ENCODE data around the gene SHROOM3. TPM values are rescaled to one million over a fixed set of nuclear protein-coding genes. Genes with fewer than 3 reads are reported as not detected.

SHROOM3 gene
- total RNA-seq, 1 experiment from 2014 or later = 27.6 TPM

DNA sequence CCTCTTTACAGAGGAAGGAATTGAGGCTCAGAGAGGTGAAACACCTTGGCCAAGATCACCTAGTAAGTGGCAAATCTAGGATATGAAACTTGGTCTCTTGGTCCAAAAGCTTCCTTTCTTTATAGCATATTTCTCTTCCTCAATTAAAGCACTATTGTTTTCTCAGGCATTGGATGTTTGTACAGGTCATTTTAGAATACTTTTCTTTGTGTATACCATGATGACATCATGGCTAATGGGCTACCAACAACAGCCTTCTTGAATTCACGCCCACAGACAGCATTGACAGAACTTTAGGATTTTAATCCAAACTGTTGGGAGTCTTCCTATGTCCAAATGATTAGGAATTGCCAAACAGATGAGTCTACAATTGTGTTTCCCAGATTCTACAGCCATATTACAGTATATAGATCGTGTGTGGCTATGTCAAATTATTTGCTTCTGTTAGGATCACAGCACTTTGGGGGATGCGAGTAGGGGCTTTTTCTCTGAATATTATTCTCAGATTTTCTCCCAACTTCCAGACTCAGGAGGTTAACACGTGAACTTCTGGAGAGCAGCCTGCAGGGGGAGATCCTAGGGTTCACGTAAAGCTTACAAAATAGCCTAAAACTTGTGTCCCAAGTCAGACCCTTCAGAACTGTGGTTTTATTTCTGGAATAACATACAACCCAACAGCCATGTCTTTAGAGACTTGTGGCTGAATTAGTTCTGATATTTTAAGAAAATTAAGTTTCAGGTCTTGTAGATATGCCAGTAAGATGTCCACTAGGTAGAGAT, 191.8 kb downstream of the SHROOM3 start:
- Histone ChIP-seq H3K56ac (ENCODE audit: insufficient read length, low read depth, low read length) (no peak overlapping the region), H3K4me2 (ENCODE audit: insufficient read depth, insufficient read length, low read length) (no peak overlapping the region), H4K5ac (ENCODE audit: insufficient read length, low read depth, low read length) (no peak overlapping the region), H4K91ac (ENCODE audit: insufficient read length, low read depth, low read length) (no peak overlapping the region), H3K4me1 (ENCODE audit: insufficient read depth, low read length) (peaks cover 8% of the 10 kb centered on the region), H2BK12ac (ENCODE audit: insufficient read length, low read depth, low read length) (no peak overlapping the region), H3K9ac (ENCODE audit: extremely low read depth, insufficient read length, low read length) (no peak overlapping the region), H2BK15ac (ENCODE audit: low read depth, low read length) (no peak overlapping the region), H3K27ac (ENCODE audit: insufficient read length, low read depth, low read length) (no peak overlapping the region), H2AK5ac (ENCODE audit: insufficient read length, low read length) (no peak overlapping the region), H2BK5ac (ENCODE audit: insufficient read length, low read length) (no peak overlapping the region), H2BK20ac (ENCODE audit: low read depth, low read length, poor library complexity, severe bottlenecking) (no peak overlapping the region), H2AFZ (ENCODE audit: low read length) (no peak overlapping the region), H3K4ac (ENCODE audit: low read depth, low read length) (no peak overlapping the region), H3K23me2 (ENCODE audit: insufficient read length, low read depth, low read length, poor library complexity, severe bottlenecking) (no peaks in the 10 kb centered on the region), H3K79me1 (ENCODE audit: insufficient read depth, low read depth, low read length, poor library complexity, severe bottlenecking) (no peaks in the 10 kb centered on the region), H3K9me3 (ENCODE audit: control insufficient read depth, low read depth, low read length) (no peaks in the 10 kb centered on the region), H3K18ac (ENCODE audit: insufficient read length, low read depth, low read length) (no peak overlapping the region), H3K27me3 (ENCODE audit: insufficient read depth, low read length) (no peaks in the 10 kb centered on the region), H3T11ph (ENCODE audit: low read length) (no peak overlapping the region), H2BK120ac (ENCODE audit: low read depth, low read length, poor library complexity, severe bottlenecking) (no peak overlapping the region), H3K23ac (ENCODE audit: insufficient read length, low read depth, low read length) (no peak overlapping the region), H4K20me1 (ENCODE audit: control insufficient read depth, insufficient read depth, insufficient read length) (no peaks in the 10 kb centered on the region), H3K14ac (ENCODE audit: insufficient read depth, low read length) (no peak overlapping the region), H4K8ac (replicated peaks; ENCODE audit: insufficient read length, low read depth, low read length) (no peak overlapping the region), H3K79me2 (ENCODE audit: insufficient read depth, low read length) (no peaks in the 10 kb centered on the region)
- no peaks in the 10 kb centered on the region for H3K9me3 Mint-ChIP-seq
- H3K36me3 Mint-ChIP-seq (ENCODE audit: insufficient read depth in 1 of 3, low read depth in 3 of 3) = no peaks in the 10 kb centered on the region
- TF ChIP-seq, protein P1, sequence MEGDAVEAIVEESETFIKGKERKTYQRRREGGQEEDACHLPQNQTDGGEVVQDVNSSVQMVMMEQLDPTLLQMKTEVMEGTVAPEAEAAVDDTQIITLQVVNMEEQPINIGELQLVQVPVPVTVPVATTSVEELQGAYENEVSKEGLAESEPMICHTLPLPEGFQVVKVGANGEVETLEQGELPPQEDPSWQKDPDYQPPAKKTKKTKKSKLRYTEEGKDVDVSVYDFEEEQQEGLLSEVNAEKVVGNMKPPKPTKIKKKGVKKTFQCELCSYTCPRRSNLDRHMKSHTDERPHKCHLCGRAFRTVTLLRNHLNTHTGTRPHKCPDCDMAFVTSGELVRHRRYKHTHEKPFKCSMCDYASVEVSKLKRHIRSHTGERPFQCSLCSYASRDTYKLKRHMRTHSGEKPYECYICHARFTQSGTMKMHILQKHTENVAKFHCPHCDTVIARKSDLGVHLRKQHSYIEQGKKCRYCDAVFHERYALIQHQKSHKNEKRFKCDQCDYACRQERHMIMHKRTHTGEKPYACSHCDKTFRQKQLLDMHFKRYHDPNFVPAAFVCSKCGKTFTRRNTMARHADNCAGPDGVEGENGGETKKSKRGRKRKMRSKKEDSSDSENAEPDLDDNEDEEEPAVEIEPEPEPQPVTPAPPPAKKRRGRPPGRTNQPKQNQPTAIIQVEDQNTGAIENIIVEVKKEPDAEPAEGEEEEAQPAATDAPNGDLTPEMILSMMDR (conservative IDR thresholded peaks at IDR 0.05) = peak; percentile 69
- WGBS (ENCODE audit: extremely low coverage, insufficient read length, low lambda C conversion rate) = no CpG with 5 or more reads among the region's 5 CpGs
- H3K4me3 Mint-ChIP-seq = no peak overlapping the region
- peak overlapping the region in 1 of 3 experiments; percentile 33; a peak in 1 of 7 replicates for H3K27ac Mint-ChIP-seq
- DNase-seq = no peak
- H3K4me1 Mint-ChIP-seq = peaks cover 32 to 38% of the 10 kb centered on the region in 2 experiments
- no peaks in the 10 kb centered on the region for H3K27me3 Mint-ChIP-seq (ENCODE audit: low read depth)
